Activated CD4-positive, alpha-beta T cell treated with anti-CD3 and anti-CD28 coated beads for 4 hours (primary cell): ENCODE measurements around the gene GLMN.

Experiments
- DNase-seq, 2 donors: peaks; one replicate each; pipeline ENCODE4 v3.0.0-alpha.2; 2020

Gene GLMN

DNA sequence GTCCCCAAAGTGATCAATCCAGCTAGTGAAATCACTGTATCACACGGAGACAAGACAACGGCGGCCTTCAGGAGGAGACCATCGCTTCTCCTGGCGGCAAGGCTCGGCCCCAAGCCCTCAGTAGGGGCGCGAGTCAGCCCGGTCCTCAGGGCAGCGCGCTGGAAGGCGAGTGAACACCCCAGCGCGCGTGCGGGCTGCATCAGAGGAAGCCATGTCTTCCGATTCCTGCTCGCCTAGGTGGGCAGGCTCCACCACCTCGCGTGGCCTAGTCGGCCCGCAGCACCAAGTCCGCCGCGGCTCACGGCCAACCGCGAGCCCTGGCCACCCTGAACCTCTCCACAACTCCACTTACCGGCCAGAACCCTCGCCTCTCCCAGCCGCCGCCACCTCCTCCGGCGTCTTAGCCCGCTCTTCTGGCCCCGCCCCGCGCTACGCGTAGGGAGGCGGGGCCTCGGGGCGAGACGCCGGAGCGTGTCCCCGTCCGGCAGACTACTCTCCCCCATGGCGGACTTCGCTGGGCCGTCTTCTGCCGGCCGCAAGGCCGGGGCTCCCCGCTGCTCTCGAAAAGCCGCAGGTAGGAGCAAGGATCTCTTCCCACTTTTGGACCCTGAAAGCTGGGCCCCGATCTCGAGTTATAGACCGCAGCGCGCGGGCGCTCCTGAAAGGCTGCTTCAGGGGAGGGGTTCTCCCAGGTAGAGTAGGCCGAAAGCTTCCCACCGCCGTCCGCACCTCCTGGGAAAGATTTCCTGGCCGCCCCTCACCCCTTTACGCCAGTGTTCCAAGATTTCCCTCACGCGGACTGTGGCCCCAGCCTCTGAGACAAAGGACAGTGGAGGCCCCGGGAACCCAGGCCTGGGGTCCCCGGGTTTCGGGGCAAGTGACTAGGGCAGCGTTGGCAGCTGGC lies at the start of gene GLMN, which contains the start of gene RPAP2:
Gene GLMN, minus strand, starts transcription at position 415 of the 904 bp plus-strand sequence. CDS start 988 bp downstream, outside the sequence.
Gene RPAP2, plus strand, starts transcription at position 487 of the 904 bp plus-strand sequence. Its CDS starts 15 bp downstream, at position 502.
- peak; percentile 67 to 68 for DNase-seq

DNA sequence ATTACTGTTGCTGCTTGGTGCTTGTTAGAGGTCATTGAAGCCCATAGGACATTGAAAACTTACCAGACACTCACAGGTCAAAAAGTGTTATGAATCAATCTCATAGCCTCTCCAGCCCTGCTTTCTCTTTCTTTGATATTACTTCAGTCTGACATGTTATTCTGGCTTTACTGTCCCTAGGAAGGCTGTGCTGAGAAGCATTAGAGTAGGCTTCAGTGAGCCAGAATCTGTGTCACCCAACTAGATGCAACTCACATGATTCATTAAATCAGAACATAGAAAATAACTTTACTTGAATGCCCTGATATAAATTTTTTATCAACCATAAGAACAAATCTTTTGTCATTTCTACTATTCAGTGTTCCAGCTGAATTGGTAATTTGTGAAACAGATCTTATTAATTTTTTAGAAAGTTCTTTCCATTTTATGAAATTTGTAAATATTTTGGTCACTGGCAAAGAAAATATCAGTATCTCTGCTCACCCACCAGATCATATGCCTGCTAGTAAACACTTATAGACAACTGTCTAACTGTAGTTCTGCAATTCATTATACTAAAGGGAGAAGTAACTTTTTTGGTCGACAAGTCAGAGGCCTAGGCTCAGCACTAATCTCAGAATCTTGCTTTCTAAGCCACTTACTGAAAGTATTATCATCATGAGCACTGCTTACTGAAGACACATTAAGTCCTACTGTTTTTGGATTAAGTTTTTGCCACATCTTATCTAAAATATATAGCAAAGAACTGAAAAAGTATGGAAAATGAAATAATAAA lies 48.3 kb upstream of the GLMN start:
- no peak for DNase-seq

DNA sequence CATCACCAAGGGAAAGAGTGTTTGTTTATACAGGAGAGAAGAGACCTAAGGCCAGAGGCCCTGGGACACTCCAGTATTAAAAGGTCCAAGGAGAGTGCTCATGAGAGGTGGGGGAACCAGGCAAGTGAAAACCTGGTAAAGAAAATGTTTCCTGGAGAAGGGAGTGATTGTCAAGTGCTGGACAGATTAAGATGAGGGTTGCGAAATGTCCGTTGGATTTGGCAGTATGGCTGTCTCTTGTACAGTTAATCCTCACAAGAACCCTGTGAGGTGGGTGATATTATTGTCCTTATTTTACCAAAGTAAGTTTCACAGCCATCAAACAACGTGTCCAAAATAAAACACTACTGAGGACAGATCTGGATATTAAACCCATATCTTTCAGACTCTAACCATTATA lies 44.3 kb upstream of the GLMN start:
- DNase-seq, result no peak

DNA sequence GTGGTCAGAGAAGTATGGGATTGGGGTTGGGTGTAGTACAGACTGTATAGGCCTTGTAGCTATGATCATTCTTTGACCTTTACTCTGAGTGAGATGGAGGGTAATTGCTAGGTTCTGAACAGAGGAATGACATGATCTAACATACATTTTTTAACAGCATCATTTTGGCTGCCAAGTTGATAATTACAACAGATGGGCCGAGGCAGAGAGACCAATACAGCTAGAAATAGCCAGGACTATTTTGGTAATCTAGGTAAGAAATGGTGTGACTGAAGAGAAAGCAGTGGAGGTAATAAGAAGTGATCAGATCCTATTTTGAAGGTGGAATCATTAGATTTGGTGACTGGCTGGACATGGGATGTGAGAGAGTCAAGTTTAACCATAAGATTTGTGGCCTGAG lies 43.6 kb upstream of the GLMN start:
- DNase-seq, result no peak

- no peak for DNase-seq
Observed at GRCh38 chr1:92340154-92340553, 41.4 kb upstream of the GLMN start.

- DNase-seq, result no peak
Observed at GRCh38 chr1:92333668-92334067, 34.9 kb upstream of the GLMN start.

DNA sequence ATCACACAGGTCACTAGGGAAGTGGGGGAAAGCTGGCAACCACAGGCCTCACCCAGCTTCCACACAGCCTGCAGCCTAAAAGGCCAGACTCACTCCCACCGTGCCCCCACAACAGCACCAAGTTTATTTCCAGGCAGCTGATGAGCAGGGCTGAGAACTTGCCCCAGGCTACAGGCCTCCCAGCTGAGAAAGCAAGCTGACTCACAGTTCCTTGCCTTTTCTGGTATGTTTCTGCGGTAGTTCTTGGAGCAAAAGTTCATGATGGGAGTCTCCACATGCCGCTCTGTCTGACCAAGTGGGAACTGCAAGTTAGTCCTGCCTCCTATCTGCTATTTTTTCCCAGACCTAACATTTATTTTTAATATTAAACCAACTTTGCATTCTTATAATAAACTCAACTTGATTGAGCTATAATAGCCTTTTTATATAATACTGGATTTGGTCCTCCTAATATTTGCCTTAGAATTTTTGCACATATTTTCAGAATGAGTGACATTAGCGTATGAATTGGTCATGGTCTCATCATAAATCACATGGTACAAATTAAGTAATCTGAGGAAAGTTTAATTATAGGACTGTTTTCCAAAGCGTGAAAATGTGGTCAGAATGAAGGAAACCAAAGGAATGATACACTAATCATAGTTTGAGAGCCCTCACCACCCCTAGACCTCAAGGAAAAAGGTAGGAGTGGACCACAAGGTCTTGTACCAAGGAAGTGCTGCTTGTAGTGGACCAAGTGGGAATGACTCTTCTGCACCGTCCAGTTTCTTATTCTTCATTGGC lies 30.8 kb upstream of the GLMN start:
- no peak for DNase-seq

- no peak for DNase-seq
Observed at GRCh38 chr1:92327794-92328193, 29.0 kb upstream of the GLMN start.

- DNase-seq, result no peak
Observed at GRCh38 chr1:92326681-92327080, 27.9 kb upstream of the GLMN start.

DNA sequence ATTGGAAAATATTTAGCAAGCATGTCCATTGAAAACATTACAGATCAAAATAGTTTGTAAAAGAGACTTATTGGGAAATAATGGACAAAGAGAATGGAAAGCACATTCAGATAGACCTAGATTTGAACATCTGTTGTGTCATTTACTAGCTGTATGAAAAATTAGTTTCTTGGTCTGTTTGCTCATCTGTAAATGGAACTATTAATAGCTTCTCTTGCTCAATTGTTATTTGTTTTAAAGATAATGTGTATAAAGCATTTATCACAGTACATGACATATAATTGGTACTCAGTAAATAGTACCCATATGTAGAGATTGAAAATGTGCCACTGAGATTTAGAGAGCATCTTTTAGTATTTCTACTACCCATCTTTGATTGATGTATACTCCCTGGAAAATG lies 26.0 kb upstream of the GLMN start:
- DNase-seq, result no peak

- DNase-seq, result no peak
Observed at GRCh38 chr1:92323473-92324453, 25.0 kb upstream of the GLMN start.

GRCh38 chr1:92317836-92318493 lies 19.2 kb upstream of the GLMN start:
- no peak for DNase-seq

DNA sequence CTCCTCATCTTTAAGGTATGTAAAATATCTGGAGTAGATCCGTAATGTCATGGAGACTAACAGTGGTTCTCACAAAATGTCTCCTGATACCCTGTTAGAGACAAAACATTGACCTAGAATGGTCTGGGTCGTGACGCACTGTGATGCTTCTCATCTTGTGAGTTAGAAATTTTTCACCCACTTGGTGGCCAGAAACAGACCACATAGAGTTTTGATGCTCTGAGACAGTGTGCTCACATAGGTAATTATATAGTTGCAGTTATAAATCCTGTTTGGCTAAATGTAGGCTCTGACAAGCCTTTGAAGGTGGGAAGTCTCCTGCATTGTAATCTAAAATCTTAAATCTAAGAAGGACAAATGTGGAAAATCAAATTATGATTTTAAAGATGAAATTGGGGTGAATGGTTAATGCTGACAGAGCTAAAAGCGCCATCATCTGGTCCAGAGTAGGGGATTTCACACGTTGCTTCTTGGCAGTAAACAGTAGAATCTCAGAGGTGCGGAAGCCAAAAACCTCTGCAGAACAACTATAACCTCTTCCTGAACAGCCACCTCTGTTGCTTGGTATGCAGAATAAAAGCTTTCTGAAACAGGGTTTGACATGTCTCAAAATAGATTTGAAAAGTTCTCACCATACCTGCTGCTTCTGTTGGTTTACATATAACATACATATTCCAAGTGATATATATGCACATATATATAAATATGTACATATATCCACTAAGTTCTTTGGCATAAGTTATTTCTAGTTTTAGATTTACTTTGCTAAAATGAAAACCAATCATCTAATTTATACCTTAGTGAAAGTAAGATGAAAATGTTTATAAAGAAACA lies 17.2 kb upstream of the GLMN start:
- DNase-seq, result peak; percentile 21 to 28

GRCh38 chr1:92314024-92314423 lies 15.2 kb upstream of the GLMN start:
- no peak for DNase-seq

- DNase-seq, result no peak
Observed at GRCh38 chr1:92310185-92310597, 11.4 kb upstream of the GLMN start.

GRCh38 chr1:92307980-92308379 lies 9.2 kb upstream of the GLMN start:
- DNase-seq, result no peak

GRCh38 chr1:92306020-92306419 lies 7.2 kb upstream of the GLMN start:
- no peak for DNase-seq

DNA sequence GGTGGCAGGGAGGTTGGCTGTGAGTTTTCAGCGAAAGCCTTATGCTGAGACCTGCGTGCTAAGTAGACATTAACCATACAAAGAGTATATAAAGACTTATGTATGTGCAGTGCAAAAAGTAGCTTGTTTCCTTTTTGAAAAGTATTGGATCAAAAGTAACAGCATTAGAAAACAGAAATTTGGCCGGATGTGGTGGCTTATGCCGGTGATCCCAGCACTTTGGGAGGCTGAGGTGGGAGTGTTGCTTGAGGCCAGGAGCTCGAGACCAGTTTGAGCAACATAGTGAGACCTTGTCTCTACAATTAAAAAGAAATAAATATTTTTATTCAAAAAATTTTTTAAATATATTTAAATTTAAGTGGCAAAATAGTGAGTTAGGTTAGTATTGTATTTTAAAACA lies 2.2 kb upstream of the GLMN start:
- DNase-seq, result no peak

- no peak for DNase-seq
Observed at GRCh38 chr1:92299477-92300150, 827 bp upstream of the GLMN start.

- no peak for DNase-seq
Observed at GRCh38 chr1:92298213-92298572, 594 bp downstream of the GLMN start.
